ENCODE data around the gene TTC19.

Gene TTC19

DNA sequence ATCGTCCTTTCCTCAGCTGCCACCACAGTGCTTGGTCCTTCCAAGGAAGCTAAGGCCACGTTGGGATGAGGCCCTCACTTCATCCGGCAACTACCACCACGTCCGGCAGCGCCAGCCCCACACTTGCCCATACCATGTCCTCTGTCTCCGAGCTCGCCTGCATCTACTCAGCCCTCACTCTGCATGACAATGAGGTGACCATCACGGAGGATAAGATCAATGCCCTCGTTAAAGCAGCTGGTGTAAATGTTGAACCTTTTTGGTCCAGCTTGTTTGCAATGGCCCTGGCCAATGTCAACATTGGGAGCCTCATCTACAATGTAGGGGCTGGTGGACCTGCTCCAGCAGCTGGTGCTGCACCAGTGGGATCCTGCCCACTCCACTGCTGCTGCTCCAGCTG is 44.9 kb downstream of the TTC19 start:
- TF ChIP-seq TEAD4 (IDR thresholded peaks at IDR 0.05) (no peak), FOXM1 (IDR thresholded peaks at IDR 0.05; ENCODE audit: borderline replicate concordance, low read depth) (no peak), TAF1 (IDR thresholded peaks at IDR 0.05; ENCODE audit: low read depth) (no peak), RAD21 (IDR thresholded peaks at IDR 0.05; ENCODE audit: low read depth) (no peak), TCF12 (IDR thresholded peaks at IDR 0.05; ENCODE audit: low read depth) (no peak), CEBPB (IDR thresholded peaks at IDR 0.05) (no peak), EP300 (IDR thresholded peaks at IDR 0.05; ENCODE audit: borderline replicate concordance) (no peak), NFIC (IDR thresholded peaks at IDR 0.05) (no peak), YY1 (IDR thresholded peaks at IDR 0.05; ENCODE audit: low read depth) (no peak), ZBTB7A (IDR thresholded peaks at IDR 0.05; ENCODE audit: low read depth) (no peak), CREB1 (IDR thresholded peaks at IDR 0.05; ENCODE audit: low read depth) (no peak), EGR1 (IDR thresholded peaks at IDR 0.05) (no peak)
- TF ChIP-seq, protein P1, sequence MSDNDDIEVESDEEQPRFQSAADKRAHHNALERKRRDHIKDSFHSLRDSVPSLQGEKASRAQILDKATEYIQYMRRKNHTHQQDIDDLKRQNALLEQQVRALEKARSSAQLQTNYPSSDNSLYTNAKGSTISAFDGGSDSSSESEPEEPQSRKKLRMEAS (IDR thresholded peaks at IDR 0.05): no peak
- TF ChIP-seq, protein P2, sequence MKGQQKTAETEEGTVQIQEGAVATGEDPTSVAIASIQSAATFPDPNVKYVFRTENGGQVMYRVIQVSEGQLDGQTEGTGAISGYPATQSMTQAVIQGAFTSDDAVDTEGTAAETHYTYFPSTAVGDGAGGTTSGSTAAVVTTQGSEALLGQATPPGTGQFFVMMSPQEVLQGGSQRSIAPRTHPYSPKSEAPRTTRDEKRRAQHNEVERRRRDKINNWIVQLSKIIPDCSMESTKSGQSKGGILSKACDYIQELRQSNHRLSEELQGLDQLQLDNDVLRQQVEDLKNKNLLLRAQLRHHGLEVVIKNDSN (IDR thresholded peaks at IDR 0.05): no peak
- TF ChIP-seq, protein P3, sequence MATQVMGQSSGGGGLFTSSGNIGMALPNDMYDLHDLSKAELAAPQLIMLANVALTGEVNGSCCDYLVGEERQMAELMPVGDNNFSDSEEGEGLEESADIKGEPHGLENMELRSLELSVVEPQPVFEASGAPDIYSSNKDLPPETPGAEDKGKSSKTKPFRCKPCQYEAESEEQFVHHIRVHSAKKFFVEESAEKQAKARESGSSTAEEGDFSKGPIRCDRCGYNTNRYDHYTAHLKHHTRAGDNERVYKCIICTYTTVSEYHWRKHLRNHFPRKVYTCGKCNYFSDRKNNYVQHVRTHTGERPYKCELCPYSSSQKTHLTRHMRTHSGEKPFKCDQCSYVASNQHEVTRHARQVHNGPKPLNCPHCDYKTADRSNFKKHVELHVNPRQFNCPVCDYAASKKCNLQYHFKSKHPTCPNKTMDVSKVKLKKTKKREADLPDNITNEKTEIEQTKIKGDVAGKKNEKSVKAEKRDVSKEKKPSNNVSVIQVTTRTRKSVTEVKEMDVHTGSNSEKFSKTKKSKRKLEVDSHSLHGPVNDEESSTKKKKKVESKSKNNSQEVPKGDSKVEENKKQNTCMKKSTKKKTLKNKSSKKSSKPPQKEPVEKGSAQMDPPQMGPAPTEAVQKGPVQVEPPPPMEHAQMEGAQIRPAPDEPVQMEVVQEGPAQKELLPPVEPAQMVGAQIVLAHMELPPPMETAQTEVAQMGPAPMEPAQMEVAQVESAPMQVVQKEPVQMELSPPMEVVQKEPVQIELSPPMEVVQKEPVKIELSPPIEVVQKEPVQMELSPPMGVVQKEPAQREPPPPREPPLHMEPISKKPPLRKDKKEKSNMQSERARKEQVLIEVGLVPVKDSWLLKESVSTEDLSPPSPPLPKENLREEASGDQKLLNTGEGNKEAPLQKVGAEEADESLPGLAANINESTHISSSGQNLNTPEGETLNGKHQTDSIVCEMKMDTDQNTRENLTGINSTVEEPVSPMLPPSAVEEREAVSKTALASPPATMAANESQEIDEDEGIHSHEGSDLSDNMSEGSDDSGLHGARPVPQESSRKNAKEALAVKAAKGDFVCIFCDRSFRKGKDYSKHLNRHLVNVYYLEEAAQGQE (IDR thresholded peaks at IDR 0.05; ENCODE audit: low read depth): no peak

DNA sequence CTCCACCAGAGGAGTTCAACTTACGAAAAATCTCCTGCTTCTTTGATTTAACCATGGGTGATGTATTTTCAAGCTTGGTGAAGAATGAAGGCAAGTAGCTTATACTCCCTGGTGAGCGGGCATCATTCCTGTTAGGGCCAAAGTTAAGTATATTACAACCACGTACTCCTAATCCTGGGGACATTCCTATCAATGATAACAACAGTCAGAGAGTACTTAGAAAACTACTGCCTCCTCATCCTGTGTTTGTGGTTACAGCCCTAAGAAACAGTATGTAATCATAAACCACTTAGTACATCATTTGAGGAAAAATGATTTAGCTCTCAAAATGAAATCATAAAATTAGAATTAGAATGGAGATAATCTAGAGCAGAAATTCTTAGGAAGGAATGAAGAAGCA is 47.3 kb downstream of the TTC19 start:
- TF ChIP-seq, protein P1 (IDR thresholded peaks at IDR 0.05): no peak
- TF ChIP-seq TCF12 (IDR thresholded peaks at IDR 0.05; ENCODE audit: low read depth) (no peak), RAD21 (IDR thresholded peaks at IDR 0.05; ENCODE audit: low read depth) (no peak), CREB1 (IDR thresholded peaks at IDR 0.05; ENCODE audit: low read depth) (no peak), TEAD4 (IDR thresholded peaks at IDR 0.05) (no peak), ZBTB7A (IDR thresholded peaks at IDR 0.05; ENCODE audit: low read depth) (no peak), CEBPB (IDR thresholded peaks at IDR 0.05) (no peak)
- TF ChIP-seq, protein P2 (IDR thresholded peaks at IDR 0.05): no peak

DNA sequence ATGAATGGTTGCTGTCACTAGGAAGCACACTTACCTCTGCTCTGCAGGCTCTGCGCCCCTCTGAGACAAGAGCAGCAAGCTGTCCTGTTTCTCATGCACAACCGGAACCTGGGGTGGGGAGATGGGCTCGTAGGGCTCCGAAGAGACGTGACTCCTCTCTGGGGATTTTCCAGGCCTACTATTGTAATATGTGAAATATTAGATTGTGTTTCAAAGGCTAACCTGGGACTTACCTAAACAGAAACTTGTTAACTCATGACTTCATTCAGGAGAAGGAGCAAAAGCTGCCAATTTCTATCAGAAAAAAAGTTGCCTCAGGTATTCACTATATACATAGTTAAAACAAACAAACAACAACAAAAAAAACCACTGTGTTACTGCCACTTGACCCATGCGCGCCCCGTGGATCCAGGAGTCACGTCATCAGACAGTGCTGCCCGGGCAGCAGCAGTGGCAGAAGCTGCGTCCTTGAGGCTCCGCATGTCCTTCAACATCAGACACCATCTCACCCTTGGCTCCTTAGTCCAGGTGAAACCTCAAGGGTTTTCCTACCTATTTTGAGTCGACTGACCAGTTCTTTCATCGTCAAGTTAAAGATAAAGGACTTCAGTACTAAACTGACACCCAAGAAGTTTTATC is 49.3 kb downstream of the TTC19 start:
- no peak for TF ChIP-seq CEBPB (IDR thresholded peaks at IDR 0.05)

DNA sequence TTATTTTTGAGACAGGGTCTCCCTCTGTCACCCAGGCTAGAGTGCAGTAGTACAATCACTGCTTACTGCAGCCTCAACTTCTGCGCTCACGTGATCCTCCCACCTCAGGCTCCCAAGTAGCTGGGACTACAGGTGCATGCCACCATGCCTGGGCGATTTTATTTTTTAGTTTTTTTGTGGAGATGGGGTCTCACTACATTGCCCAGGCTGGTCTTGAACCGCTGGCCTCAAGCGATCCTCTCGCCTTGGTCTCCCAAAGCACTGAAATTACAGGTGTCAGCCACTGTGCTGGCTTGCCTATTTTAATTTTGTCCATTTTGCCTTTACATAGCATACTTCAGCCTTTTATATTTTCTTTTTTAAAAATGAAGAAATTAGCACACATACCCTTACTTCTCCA is 51.2 kb downstream of the TTC19 start:
- TF ChIP-seq TEAD4 (IDR thresholded peaks at IDR 0.05) (no peak), CEBPB (IDR thresholded peaks at IDR 0.05) (no peak), FOXM1 (IDR thresholded peaks at IDR 0.05; ENCODE audit: borderline replicate concordance, low read depth) (no peak)
- TF ChIP-seq, protein P3 (IDR thresholded peaks at IDR 0.05; ENCODE audit: low read depth): no peak

DNA sequence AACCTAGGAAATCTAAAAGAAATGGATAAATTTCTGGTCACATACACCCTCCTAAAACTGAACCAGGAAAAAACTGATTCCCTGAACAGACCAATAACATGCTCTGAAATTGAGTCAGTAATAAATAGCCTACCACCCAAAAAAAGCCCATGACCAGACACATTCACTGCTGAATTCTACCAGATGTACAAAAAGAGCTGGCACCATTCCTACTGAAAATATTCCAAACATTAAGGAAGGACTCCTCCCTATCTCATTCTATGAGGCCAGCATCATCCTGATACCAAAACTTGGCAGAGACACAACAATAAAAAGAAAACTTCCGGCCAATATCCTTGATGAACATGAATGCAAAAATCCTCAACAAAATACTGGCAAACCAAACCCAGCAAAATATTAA is 52.9 kb downstream of the TTC19 start:
- no peak for TF ChIP-seq CEBPB (IDR thresholded peaks at IDR 0.05)

DNA sequence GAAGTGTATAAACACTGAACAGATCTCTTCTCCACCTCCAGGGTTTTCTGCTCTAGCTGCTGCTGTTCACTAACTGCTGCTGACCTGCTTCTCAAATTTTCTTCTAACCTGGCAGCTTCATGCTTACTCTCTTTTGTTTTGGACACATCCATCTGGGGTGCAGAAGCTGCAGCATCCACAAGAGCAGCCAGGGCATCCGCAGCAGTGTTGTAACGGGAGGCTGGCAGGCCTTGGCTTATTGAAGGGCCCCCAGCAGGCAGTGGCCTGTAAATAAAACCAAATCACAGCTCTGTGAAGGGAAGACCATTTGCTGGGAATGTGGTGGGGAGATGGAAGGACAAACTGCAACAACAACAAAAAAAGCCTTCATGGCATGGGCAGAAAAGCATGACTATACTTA is 62.0 kb downstream of the TTC19 start:
- no peak for TF ChIP-seq YY1 (IDR thresholded peaks at IDR 0.05; ENCODE audit: low read depth)
- no peak for TF ChIP-seq NFIC (IDR thresholded peaks at IDR 0.05)

DNA sequence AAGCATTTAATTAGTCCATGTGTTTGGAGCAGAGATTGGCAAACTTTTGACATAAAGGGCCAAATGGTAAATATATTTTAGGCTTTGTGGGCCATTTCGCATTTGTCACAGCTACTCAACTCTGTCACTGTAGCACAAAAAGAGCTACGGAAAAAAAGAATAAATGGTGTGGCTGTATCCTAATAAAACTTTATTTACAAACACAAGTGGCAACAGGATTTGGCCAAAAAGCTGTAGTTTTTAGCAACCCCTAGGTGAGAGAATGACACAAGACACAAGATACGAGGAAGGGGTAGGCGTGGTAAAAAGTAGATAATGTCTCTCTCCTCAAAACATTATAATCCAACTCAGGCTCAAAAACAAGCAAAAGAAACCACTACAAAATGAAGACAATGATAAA is 66.5 kb downstream of the TTC19 start:
- TF ChIP-seq TEAD4 (IDR thresholded peaks at IDR 0.05) (no peak), NFIC (IDR thresholded peaks at IDR 0.05) (no peak), RAD21 (IDR thresholded peaks at IDR 0.05; ENCODE audit: low read depth) (no peak), CREB1 (IDR thresholded peaks at IDR 0.05; ENCODE audit: low read depth) (no peak), YY1 (IDR thresholded peaks at IDR 0.05; ENCODE audit: low read depth) (no peak), ZBTB7A (IDR thresholded peaks at IDR 0.05; ENCODE audit: low read depth) (no peak), EP300 (IDR thresholded peaks at IDR 0.05; ENCODE audit: borderline replicate concordance) (no peak)
- TF ChIP-seq, protein P2 (IDR thresholded peaks at IDR 0.05): no peak
- TF ChIP-seq, protein P3 (IDR thresholded peaks at IDR 0.05; ENCODE audit: low read depth): no peak
